ENCODE measurements around the gene LGALS9. TPM values are rescaled to one million over a fixed set of nuclear protein-coding genes. Genes with fewer than 3 reads are reported as not detected.

LGALS9 gene
- total and polyA plus RNA-seq, 2 donors (not counting 3 experiments of a cell fraction or from before 2014, with no cell fraction given), result 52.4 to 65.2 TPM

DNA sequence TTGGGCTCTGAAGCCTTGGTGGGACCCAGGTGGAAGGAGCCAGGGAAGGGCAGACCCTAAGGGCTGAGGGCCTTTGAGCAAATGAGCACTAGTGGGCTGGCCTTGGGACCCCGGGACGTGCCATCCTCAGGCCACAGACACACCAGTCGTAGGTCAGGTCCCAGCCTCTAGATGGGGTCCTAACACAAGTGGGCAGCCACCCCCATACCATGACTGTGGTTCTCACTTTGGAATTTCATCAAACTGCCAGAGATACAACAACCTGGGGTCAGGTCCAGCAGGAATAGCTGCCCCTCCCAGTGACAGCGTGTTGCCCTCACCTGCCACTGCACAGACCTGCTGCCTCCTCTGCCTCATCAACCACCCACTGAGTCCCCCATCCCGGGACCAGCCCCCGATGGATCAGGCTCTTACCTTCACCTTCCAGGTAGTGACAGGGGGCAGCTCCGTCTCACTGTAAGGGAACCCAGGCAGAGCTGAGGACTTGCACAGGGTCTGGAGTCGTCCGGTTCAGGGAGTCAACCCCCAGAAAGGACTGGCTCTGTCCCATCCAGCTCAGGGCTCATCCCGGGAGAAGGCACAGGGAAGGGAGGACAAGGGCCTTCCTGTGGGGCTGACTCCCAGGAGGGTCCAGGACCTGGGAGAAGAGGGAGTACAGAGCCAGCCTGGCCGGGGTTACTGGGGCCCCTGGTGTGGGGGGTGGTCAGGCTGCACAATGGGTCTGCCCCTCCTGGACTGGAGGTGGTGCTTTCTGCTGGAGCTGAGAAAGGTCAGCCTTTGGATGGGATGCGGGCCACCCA, 40.0 kb downstream of the LGALS9 start:
- Histone ChIP-seq H3K9me1 (replicated peaks; ENCODE audit: control insufficient read depth, extremely low read depth, insufficient read depth, low read length) (no peaks in the 10 kb centered on the region), H3K9ac (replicated peaks; ENCODE audit: extremely low read depth, insufficient read depth, low read length) (no peak overlapping the region), H3K4me3 (replicated peaks in 1 of 3; ENCODE audit: insufficient read depth in 1 of 3, low read depth in 1 of 3, low read length in 3 of 3) (no peak overlapping the region), H2AFZ (ENCODE audit: low read depth, low read length) (no peak overlapping the region), H3K4me2 (ENCODE audit: insufficient read depth, low read length) (no peak overlapping the region), H4K20me1 (replicated peaks; ENCODE audit: control insufficient read depth, extremely low read depth, insufficient read depth, low read length) (no peaks in the 10 kb centered on the region), H3K27ac (ENCODE audit: insufficient read depth, low read depth, low read length) (no peak overlapping the region), H3K79me2 (ENCODE audit: control insufficient read depth, insufficient read depth, low read length) (no peaks in the 10 kb centered on the region), H3K4me1 (ENCODE audit: control insufficient read depth, extremely low read depth, insufficient read depth, low read length) (no peaks in the 10 kb centered on the region), H3K9me3 (replicated peaks; ENCODE audit: control insufficient read depth, insufficient read depth, low read length) (no peaks in the 10 kb centered on the region), H3K36me3 (ENCODE audit: control insufficient read depth in 2 of 2, extremely low read depth in 1 of 2, insufficient read depth in 2 of 2, low read length in 2 of 2) (no peaks in the 10 kb centered on the region), H3K27me3 (ENCODE audit: control insufficient read depth in 2 of 2, insufficient read depth in 2 of 2, low read length in 2 of 2) (no peaks in the 10 kb centered on the region)
- dilution Hi-C loops (cut with MboI; ENCODE audit: extremely low pct_ligation_motif_present, low sequenced_read_pairs), result no loop called here
- FAIRE-seq (no peak), DNase-seq (ENCODE audit: low read depth, low spot score) (no peak)
- CTCF ChIA-PET, result no interaction called here
- POLR2A ChIA-PET, result no interaction called here
- BruUV-seq (replicated peaks), result no TSS peak
- no peak for TF ChIP-seq GATA2 (IDR thresholded peaks at IDR 0.05; ENCODE audit: insufficient read depth, insufficient read length, low read depth, low read length)
- TF ChIP-seq CTCF (IDR thresholded peaks at IDR 0.05; ENCODE audit: extremely low read depth in 1 of 2, insufficient read depth in 1 of 2, low read depth in 1 of 2, low read length in 2 of 2), result no peak
- no peak for TF ChIP-seq POLR2A (IDR thresholded peaks at IDR 0.05; ENCODE audit: low read depth, low read length)
- no peak for TF ChIP-seq POLR2AphosphoS5 (IDR thresholded peaks at IDR 0.05; ENCODE audit: insufficient read depth, low read depth, low read length)
- TF ChIP-seq MYC (IDR thresholded peaks at IDR 0.05; ENCODE audit: low read depth, low read length), result no peak
- TF ChIP-seq JUN (IDR thresholded peaks at IDR 0.05; ENCODE audit: borderline replicate concordance, insufficient read depth, insufficient read length, low read depth), result no peak
- TF ChIP-seq EZH2 (IDR thresholded peaks at IDR 0.05; ENCODE audit: borderline replicate concordance, low read depth, low read length, severe bottlenecking), result no peak
- TF ChIP-seq FOS (IDR thresholded peaks at IDR 0.05; ENCODE audit: borderline replicate concordance, insufficient read depth, low read length), result no peak
- TF ChIP-seq MAX (IDR thresholded peaks at IDR 0.05; ENCODE audit: insufficient read depth, insufficient read length), result no peak
- intact Hi-C loops (cut with micrococcal nuclease), result no loop called here

All from endothelial cell of umbilical vein (primary cell).